GM12873 (cell line): ENCODE results near the gene CDH20.

Source experiments
- TF ChIP-seq, protein P1 (sequence below): IDR thresholded peaks from 2 replicates; pipeline ENCODE4 v1.5.1; 2012; ENCODE audit warnings: low read depth, mild to moderate bottlenecking, moderate library complexity, low read length, control low read depth; ENCODE audit not compliant: insufficient read depth; ENCODE audit errors: missing control alignments

The CDH20 gene

DNA sequence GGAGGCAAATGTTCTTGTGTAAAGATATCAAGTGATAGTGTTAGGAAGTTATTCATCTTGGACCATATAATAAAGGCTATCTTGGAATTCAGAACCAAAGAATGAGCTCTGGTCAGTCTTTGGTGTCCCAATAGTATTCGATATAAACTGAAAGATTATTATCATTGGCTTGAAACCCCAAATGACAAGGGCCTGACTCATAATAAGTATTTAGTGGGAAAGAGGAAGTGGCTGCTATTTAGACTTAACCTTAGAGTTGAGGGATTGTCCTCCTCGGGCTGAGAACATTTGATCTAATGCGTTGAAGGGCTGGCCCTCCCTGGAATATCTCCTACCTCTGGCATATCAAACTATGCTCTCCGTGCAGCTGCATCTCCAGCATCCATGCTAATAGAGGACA lies 67.5 kb downstream of the CDH20 start:
- TF ChIP-seq, protein P1, sequence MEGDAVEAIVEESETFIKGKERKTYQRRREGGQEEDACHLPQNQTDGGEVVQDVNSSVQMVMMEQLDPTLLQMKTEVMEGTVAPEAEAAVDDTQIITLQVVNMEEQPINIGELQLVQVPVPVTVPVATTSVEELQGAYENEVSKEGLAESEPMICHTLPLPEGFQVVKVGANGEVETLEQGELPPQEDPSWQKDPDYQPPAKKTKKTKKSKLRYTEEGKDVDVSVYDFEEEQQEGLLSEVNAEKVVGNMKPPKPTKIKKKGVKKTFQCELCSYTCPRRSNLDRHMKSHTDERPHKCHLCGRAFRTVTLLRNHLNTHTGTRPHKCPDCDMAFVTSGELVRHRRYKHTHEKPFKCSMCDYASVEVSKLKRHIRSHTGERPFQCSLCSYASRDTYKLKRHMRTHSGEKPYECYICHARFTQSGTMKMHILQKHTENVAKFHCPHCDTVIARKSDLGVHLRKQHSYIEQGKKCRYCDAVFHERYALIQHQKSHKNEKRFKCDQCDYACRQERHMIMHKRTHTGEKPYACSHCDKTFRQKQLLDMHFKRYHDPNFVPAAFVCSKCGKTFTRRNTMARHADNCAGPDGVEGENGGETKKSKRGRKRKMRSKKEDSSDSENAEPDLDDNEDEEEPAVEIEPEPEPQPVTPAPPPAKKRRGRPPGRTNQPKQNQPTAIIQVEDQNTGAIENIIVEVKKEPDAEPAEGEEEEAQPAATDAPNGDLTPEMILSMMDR, result no peak

DNA sequence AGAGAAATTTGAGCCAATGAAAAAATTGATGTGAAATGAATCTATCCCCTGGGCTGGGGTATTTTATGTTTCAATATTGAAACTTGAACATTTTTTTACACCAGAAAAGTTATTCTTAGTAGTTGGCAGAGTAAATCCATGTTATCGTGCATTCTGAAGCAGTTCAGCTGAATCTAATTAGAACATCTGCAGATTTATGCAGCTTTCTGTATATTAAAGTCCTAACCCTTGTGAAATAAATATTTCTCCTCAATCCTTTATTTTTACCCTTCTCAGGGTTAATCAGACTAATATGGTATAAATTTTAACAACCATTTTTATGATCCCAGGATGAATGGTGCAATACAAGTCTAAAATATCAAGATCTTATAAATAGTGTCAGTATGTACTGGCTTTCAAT lies 69.5 kb downstream of the CDH20 start:
- TF ChIP-seq, protein P1, result no peak

DNA sequence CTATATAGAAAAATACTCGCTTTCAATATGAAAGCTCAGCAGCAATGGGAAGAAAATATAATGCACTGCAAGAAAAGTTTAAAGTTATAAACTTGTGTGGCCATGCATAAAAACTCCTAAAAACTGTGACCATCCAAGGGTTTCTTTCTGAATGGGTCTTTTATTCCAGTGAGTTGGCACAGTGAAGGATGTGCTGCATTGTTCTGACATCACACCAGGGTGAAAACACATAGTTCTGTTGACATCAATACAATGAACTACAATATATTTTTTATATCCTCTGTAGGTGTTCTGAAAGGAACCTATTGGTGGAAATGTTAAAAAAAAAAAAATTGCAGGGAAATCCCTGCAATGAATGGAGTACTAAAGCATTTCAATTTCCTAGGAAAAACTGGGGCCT lies 80.2 kb downstream of the CDH20 start:
- TF ChIP-seq, protein P1, result no peak

DNA sequence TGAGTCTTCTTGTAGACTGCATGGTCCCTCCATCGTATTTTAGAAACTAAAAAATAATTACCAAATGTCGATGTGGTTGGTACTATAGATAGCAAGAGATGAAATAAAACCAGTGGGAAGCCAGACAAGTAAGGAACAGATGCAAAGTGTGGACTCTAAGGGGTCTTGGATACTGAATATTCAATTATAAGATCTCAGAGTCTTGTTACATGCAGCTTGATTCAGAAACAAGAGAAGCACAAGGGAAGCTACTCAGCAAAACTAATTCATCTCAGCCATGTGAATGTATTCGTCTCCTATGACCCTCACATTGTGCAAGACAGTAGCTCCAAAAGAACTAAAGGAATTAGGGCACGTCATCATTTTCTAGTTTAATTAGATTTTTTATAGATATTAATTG lies 80.9 kb downstream of the CDH20 start:
- TF ChIP-seq, protein P1, result no peak

DNA sequence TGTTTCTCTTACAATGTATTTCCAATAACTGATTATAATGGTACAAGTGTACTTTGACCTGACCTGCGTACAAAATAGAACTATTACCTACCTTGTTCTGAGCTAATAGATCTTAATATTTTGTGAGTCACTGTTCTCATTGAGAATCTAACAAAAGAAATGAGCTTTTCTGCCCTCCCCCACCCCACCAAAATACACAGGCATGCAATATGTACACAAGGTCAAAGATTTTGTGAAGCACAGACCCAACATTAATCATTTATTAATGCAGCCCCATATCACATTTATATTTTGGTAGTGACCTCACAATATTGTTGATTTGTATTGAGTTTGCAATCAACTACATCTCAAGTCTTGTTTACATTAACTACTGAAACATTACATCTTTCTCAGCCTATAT lies 86.5 kb downstream of the CDH20 start:
- TF ChIP-seq, protein P1, result no peak

DNA sequence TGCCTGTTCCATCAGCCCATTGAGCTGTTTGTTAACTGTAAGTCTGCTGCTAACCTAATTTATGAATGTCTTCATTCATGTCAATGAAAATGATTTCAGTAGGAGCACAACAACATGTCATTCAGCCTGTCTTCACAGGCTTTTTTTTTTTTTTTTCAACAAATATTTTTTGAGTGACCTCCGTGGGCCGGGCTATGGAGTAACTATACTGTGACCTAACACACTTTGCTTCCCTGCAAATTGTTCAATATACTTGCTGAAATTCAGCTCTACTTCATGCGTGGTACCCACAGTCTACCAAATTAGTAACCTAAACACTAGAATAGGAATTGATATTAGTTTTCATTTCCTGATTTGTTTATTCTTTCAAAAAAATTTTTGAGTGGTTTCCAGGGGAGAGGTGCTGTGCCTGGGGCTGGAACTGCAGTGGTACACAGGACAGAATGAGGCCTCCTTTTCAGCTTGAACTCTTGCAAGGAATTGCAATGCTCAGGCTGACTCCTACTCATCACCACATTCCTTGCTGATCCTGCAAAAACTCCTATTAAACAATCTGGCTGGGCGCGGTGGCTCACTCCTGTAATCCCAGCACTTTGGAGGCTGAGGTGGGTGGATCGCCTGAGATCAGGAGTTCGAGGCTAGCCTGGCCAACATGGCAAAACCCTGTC lies 87.1 kb downstream of the CDH20 start:
- TF ChIP-seq, protein P1, result no peak

DNA sequence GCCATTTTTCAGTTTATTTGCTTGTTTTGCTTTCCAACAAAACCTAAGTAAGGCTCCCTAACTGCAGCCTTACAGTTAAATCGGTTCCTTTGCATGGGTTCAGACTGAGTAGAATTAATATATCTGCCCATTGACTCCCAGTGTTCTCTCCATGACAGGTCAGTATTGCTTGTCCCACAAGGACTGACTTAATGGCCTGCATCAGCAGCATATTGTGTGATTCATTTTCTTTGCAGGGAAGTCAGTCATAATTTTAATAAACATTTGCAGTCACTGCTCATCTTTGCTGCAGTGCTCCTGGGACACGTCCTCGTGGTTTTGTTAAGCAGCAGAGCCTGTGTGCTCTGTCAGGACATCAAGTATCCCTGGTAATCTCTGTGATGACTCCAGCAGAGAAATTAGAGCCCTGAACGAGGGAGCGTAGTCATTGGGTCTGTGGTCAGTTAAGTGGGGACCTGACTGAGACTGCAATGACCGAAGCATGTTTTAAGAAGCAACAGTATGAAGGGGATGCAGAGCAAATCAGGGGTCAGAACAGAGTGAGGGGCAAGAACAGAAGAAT lies 93.3 kb downstream of the CDH20 start:
- TF ChIP-seq, protein P1, result no peak
